ENCODE results near the gene FAM111A.
"Not testable (repeated sequence)": the region's sequence is repeated elsewhere in the genome, so short reads cannot be mapped to it uniquely, and the experiment has no call there.

Gene FAM111A, protein sequence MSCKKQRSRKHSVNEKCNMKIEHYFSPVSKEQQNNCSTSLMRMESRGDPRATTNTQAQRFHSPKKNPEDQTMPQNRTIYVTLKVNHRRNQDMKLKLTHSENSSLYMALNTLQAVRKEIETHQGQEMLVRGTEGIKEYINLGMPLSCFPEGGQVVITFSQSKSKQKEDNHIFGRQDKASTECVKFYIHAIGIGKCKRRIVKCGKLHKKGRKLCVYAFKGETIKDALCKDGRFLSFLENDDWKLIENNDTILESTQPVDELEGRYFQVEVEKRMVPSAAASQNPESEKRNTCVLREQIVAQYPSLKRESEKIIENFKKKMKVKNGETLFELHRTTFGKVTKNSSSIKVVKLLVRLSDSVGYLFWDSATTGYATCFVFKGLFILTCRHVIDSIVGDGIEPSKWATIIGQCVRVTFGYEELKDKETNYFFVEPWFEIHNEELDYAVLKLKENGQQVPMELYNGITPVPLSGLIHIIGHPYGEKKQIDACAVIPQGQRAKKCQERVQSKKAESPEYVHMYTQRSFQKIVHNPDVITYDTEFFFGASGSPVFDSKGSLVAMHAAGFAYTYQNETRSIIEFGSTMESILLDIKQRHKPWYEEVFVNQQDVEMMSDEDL

DNA sequence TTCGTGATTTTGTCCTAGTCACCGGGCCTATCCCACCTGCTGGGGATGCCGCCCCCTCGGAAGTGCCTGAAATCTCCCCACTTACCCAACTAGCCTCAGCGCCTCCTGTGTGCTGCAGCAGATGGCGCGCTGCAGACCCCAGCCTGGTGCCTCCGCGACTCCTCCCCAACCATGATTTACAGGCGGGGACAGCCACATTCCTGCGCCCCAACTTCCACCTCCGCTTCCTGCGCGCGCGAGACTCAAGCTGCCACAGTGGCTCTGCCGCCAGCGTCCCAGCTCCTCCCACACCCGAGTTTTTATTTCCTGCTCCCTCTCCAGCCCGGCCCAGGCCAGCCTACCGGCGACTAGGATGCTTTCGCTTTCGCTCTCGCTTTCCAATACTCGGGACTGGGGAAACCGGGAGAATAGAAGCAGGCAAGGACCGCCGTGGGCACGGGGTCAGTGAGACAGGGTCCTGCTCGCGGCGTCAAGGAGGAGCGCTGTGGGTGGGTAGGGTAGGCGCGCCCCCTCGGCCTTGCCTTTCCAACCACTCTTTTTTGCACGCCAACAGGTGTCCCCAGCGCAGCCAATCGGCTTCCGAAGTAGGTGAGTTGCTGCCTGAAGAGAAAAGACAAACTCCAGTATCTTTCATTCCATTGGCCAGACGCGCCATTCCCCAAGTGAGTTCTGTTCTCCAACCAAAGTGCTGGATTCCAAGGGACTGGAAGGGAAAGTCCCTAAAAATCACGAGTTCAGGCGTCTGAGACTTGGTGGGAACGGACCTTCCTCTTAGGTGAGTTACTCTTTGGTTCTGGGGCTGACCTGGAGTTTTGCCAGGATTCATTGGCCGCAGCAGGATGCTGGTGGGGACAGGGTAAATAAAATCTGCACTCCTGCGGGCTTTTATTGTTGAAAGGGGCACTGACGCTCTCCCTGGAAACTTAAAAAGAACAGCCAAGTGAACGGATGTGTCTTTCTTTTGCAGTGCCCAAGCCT is at the start of gene FAM111A:
TSS of gene FAM111A (plus strand) at position 327 of the 978 bp plus-strand sequence. CDS start 6,017 bp downstream, outside the sequence.
- DNase-seq = peak; percentile 59 to 96 (median 70)
- intact Hi-C loops (cut with DNase I) = no loop called here

DNA sequence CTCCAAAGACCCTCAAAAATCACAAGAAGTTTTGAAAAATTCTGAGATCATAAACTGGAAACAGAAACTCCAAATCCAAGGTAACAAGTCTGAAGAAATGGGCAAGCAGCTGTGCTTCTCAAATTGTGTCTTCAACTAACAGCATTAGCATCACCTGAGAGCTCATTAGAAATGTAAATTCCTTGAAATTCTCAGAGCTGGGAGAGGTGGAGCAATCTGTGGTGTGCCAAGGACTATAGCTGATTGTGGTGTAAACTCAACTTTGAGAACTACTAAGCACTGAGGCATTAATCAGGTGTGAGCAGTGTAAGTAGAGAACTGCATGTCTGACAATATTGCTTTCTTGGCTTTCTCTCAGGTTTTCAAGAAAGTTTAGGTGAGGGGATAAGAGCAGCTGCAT is 49.1 kb upstream of the FAM111A start:
- DNase-seq; intact Hi-C loops (cut with DNase I): not testable (repeated sequence)

DNA sequence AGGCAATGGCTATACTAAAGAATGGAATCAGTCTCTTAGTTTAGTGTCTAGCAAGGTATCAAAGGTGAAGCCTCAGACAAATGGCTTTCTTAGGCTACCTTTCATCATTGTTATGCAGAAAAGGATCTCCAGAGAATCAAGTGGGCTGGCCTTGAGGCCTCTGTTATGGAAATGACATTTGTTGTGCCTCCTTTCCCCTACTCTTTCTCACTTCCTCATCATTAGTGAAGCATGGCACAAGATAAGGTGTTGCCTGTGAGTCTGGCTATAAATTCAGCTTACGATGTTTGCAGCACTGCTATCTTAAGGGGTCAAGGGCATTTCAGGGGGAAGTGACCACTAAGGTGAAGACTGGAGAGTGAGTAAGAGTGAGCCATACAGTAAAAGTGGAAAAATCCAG is 47.4 kb upstream of the FAM111A start:
- intact Hi-C loops (cut with DNase I); DNase-seq: not testable (repeated sequence)

DNA sequence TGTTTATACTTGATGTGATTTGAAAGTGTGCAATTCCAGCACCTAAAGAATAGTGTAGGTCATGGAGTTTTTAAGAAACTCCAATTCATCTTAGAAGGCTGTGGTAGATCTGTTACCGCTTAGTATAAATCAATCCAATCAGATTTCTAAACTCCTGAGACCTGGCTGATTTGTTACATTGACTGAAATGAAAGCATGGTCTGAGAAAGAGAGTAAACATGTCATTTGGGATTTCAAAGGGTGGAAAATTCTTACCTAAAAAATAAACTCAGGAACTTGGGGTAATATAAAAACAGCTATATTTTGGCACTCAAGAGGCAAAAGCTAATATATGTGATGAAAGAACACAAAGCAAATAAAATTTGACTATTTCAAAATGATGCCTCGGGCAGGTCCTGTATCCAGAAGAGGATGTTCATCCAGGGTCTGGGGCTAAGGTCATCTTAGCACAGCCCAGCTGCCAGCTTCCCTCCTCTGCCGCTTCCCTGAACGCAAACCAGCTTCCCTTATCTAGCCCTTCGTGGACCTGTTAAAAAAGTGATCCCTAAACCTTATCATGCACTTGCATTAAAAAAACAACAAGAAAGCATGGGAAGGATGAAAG is 46.6 kb upstream of the FAM111A start:
- intact Hi-C loops (cut with DNase I); DNase-seq: not testable (repeated sequence)

DNA sequence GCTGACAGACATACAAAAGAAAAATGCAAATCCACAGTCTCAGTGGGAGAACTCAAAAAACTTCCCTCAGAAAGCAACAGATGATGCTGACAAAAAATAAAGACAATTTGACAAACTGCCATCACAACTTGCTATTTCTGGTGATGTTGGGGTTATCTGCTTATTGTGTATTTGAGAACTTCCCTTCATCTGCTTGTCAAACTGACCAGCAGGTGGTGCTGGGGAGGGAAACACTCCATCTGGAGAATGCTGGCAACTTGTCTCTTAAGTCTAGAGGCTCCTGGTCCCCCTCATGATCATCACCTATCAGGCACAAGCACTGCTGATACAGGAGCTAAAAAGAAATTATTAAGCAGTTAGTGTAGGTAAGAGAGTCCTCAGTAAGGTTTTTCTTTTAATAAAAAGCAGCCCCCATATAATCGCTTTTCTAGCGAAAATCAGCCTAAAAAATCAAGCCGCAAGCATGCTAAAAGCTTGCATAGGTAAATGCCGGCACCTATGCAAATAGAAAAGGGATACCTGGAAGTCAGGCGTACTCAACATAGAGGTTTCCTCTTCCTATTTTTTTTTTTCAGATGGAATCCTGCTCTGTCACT is 45.4 kb upstream of the FAM111A start:
- DNase-seq = peak in 7 of 10 donors; percentile 32 to 88 (median 56)

DNA sequence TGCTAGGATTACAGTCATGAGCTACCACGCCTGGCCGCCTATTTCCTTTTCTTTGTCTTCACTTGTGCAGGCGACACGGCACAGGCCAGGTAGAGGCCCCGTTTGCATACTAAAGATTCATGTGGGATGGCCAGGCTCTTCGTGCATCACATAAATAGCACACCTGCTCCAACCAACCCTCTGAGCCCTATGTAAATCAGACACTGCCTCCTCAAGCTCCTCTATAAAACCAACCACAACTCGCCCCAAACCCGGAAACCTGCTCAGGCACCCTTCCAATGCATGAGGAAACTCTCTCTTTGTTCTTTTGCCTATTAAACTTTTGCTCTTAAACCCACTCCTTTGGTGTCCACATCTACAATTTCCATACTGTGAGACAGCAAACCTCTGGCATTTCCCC is 44.7 kb upstream of the FAM111A start:
- intact Hi-C loops (cut with DNase I) = loop anchor here (1.0 kb wide), 1 partner anchor 38 kb away; no protein-coding TSS in a partner anchor

More for the DNA sequence above, 45.4 kb upstream of the FAM111A start:
- intact Hi-C loops (cut with DNase I) = loop anchor here (1.0 kb wide), 1 partner anchor 39 kb away; no protein-coding TSS in a partner anchor

DNA sequence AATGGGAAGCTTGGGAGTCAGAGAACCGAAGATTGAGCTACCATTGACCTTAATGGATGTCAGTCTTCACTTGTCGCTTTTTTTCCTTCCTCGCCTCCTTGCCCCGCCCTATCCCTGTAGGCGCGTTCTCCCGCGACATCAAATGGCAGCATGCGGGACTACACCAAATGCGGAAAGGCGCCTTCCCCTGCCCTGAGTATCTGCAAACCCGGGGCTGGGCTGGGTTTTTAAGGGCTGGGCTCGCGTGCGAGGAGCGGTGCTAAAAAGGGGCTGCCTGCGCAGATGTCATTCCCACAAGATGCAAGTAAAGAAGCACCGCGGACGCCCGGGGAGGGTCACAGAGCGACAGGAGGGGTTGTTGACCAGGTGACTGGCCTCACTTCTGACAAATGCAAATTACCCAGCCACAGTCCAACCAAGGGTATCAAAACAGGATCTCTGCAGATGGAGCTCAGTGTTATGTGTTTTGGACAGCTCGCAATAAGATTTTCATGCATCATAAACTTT is 40.3 kb upstream of the FAM111A start:
- intact Hi-C loops (cut with DNase I) = no loop called here
- peak; percentile 13 to 91 (median 44) for DNase-seq

More for the DNA sequence above, 44.7 kb upstream of the FAM111A start:
- not testable (repeated sequence) for DNase-seq

DNA sequence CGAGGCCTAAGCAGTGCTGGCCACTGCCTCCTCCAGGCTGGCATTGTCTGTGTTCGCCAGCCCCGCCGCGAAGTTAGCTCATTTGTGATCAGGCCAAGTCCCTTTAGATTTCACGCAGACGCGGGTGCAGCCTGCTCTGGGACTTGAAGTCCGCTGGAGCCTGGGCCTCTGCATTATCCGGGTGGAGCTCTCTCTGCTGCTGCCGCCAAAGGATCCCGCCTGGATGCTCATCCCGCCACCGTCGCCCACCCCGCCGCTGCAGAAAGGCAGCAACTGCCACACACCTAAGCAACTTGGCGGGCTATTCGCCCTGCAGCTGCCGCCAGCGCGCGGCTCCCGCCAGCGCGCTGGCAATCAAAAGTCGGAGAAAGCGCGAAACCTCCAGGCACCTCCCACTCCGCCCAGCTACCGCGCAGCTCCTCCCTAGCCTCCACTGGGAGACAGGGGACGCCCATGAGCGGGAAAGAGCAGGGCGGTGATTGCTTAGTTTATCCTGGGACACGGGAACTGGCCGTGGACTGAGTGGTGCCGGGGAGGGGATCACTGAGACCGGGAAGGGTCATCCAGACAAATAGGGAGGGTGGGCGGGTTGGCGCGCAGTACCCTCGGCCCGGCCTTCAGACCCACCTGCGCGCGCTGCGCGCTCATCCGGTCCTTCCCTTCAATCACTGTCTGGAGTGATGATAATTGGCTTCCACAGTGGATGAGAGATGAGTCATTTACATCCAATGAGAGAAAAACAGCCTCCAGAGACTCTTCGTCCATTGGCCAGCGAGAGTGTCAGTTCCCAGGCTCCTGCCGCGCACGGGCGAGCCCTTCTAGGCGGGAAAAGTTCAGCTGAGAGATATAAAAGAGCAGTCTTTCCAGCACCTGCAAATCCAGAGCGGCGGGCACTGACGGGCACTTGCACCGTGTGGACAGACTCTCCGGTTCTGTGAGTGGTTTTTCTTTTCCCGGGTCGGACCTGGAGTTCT is 36.0 kb upstream of the FAM111A start, which contains the start of gene FAM111B:
TSS of gene FAM111B (plus strand) at position 875 of the 974 bp plus-strand sequence. CDS start 2,389 bp downstream, outside the sequence.
- DNase-seq = peak; percentile 68 to 95 (median 81)
- intact Hi-C loops (cut with DNase I) = loop anchor here (5.0 kb wide), 1 partner anchor 51 kb away; no protein-coding TSS in a partner anchor

DNA sequence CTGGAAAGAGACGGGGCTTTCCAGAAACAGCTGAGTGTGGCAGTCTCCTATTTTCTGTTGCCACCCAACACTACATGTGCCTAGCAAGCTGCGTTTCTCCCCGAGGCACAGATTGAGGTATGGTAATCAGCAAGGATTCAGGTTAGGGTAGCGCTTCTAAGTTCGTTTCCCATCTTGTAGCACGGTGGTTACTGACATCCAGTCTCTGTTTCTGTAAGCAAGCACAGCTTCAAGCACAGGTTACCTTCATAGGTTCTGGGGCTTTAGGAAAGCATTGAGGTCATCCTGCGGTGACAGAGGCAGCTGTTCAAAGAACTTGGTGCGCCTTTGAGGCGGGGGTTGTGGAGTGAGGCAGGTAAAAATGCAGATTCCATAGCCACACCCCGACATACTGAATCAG is 34.9 kb upstream of the FAM111A start:
- intact Hi-C loops (cut with DNase I) = loop anchor here (5.0 kb wide), 1 partner anchor 50 kb away; no protein-coding TSS in a partner anchor
- not testable (repeated sequence) for DNase-seq

DNA sequence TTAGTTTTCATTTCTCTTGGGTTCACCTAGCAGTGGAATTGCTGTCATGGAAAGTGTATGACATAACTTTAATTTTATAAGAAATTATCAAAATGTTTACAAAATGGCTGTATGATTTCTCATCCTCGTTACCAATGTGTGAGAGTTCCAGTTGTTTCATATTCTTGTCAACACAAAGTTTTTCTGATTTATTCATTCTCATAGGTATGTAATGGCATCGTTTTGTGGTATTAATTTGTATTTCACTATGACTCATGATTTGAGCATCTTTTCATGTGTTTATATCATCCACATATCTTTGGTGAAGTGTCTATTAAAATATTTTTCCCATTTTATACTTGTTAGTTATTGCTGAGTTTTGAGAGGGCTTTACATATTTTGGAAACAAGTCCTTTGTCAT is 30.2 kb upstream of the FAM111A start:
- intact Hi-C loops (cut with DNase I) = no loop called here
- DNase-seq = no peak

DNA sequence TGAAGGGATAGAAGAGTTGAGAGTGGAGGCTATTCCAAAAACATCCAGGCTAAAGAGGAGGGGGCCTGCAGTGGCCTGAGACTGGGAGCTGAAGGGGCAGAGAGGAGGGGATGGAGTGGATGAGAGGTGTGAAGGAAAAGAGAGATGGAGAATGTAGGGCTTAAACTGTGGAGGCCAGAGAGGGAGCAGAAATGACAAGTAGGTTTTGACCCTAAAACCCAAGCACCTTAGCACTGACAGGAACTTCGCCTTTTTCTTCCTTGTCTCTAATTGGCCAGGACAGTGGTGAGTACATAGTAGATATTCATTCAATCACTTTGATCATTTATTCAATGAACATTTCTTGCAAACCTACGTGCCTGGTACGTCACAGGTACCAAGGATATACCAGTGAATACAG is 28.3 kb upstream of the FAM111A start:
- no peak for DNase-seq
- intact Hi-C loops (cut with DNase I) = no loop called here

DNA sequence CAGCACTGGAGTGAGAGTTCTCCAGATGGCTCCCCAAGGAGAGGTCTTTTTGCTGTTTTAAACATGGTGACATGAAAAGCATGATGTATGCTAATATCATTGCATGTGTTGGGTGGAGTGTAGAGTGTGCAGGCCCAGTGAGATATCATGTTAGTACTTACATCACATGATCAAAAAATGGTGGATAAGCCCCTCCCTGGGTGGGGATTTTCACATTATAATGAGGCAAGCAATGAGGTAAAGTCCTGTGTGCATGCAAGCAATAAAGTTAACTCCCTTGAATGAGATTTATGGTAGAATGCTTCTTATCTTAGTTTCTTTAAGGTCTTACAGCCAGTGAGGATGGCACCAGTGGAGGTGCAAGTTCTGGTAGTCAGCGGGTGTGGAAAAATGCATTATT is 27.1 kb upstream of the FAM111A start:
- intact Hi-C loops (cut with DNase I) = no loop called here
- no peak for DNase-seq

DNA sequence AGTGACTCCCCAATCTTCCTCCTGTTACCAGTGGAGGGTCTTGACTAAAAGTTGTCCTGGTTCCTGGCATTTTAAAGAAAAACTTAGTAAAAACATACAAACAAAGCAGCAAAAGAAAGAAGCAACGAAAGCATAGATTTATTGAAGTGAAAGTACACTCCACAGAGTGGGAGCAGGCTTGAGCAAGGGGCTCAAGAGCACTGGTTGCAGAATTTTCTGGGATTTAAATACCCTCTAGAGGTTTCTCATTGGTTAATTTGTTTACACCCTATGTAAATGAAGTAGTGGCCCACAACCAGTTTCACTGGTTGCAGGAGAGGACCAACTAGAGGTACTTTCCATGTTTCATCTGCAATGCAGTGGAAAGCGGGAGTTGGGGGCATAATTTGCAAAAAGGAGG is 24.9 kb upstream of the FAM111A start:
- DNase-seq = no peak
- intact Hi-C loops (cut with DNase I) = no loop called here

DNA sequence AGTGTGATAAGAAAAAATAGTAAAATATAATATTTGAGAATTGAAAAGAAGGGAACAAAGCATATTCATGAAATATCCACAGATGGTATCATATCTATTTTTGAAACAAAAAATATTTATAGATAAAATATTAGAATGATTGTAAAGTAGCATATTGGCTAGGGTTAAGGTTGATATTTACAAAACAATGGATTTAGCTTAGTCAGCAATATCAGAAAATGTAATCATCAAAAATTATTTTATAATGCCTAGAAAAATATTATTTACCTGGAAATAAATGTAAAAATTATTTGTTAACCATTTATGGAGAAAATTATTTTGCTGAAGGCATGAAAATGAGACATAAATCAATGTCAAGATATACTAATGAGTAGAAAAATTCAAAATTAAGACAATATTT is 22.8 kb upstream of the FAM111A start:
- DNase-seq = no peak
- intact Hi-C loops (cut with DNase I) = no loop called here

DNA sequence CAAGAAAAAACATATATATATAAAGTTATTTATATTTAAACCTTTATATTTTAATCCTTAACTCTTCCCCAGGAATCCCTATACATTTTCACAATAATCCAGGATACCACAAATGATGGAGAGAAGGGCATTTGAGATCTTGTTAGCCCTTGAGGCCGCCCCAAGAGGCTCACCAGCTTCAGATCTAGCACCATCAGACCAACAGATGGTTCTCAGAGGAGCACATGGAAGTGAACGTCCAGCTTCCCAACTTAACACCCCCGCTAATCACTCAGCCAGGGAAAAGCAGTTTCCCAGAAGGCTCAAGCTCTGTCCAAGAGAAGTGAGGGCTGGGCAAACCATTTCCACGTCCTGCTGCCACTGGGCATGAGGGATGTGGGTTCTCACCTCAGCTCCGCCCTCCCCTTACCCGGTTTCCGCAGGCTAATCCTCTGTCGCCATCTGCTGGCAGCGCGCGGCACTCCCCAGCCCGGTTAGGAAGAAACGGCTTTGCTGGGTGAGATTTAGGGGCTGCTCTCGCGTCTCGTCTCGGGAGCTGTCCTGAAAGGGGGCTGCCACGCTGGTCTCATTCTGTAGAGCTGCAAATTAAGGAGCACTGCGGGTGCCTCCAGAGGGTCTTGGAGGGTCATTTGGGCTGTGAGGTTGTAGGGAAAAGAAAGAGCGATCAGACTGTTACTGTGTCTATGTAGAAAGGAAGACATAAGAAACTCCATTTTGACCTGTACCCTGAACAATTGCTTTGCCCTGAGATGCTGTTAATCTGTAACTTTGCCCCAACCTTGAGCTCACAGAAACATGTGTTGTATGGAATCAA is 6.8 kb upstream of the FAM111A start:
- intact Hi-C loops (cut with DNase I) = loop anchor here (1.0 to 5.0 kb wide), 2 partner anchors 39 to 84 kb away; no protein-coding TSS in a partner anchor
- DNase-seq = peak; percentile 50 to 97 (median 84)

DNA sequence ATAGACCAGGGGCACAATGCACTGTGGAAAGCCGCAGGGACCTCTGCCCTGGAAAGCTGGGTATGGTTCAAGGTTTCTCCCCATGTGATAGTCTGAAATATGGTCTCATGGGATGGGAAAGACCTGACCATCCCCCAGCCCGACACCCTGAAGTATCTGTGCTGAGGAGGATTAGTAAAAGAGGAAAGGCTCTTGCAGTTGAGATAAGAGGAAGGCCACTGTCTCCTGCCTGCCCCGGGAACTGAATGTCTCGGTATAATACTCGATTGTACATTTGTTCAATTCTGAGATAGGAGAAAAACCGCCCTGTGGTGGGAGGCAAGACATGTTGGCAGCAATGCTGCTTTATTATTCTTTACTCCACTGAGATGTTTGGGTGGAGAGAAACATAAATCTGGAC is 6.1 kb upstream of the FAM111A start:
- DNase-seq = not testable (repeated sequence)
- intact Hi-C loops (cut with DNase I) = loop anchor here (1.0 to 5.0 kb wide), 2 partner anchors 39 to 84 kb away; no protein-coding TSS in a partner anchor

DNA sequence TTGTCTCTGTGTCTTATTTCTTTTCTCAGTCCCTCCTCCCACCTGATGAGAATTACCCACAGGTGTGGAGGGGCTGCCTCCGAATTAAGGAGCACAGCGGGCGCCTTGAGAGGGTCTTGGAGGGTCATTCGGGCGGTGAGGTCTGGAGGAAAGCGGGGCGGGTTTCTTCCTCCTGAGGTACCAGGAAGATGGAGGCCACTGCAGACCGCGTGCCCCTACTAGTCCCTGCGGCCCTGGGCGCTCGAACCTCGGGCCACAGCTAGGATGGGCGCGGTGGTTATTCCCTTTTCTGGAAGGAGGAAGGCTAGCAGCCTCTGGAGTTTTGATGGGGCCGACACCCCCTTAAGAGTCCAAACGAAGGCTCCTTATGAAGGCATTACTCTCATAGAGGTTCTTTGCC is 5.5 kb upstream of the FAM111A start:
- intact Hi-C loops (cut with DNase I) = loop anchor here (5.0 kb wide), 1 partner anchor 85 kb away; no protein-coding TSS in a partner anchor
- no peak for DNase-seq

Data from posterior cingulate gyrus (tissue), 11 donors.